Thyroid gland (tissue), 4 donors: ENCODE measurements around the gene KNCN.

Experiments
- CTCF ChIP-seq, 6 experiments: fragments of 200-600 bp in 3 of 6; fragments of 450-650 bp in 3 of 6; sonication (generic) in 3 of 6; IDR thresholded peaks; one replicate each; pipeline ENCODE4 v1.5.1; 2016 to 2019; ENCODE audit warnings: antibody characterized with exemption in 6 of 6, mild to moderate bottlenecking in 2 of 6, inconsistent platforms in 1 of 6, moderate library complexity in 1 of 6
- POLR2A ChIP-seq, 2 donors: fragments of 450-650 bp; IDR thresholded peaks; one replicate each; pipeline ENCODE4 v1.6.1; 2017; ENCODE audit warnings: antibody characterized with exemption in 2 of 2, mild to moderate bottlenecking in 2 of 2, moderate library complexity in 1 of 2

GRCh38 chr1:46577671-46578070, 26.2 kb upstream of the KNCN start:
- no peak for TF ChIP-seq CTCF (IDR thresholded peaks at IDR 0.05)
- no peak for TF ChIP-seq POLR2A (IDR thresholded peaks at IDR 0.05)
